ENCODE measurements around the gene ANKRD45. TPM values are rescaled to one million over a fixed set of nuclear protein-coding genes. Genes with fewer than 3 reads are reported as not detected.

Gene ANKRD45
- total and polyA plus RNA-seq, 2 of the 13 experiments (the other 11 are each of a cell fraction or from before 2014, with no cell fraction given) = not detected

GRCh38 chr1:173660306-173660705, 9.3 kb downstream of the ANKRD45 start:
- 25% methylated on average over 2 of the region's 2 CpGs for WGBS (ENCODE audit: low lambda C conversion rate)
- TF ChIP-seq ELF4 (CRISPR knock-in tag; IDR thresholded peaks at IDR 0.05; ENCODE audit: borderline replicate concordance) (no peak), ZNF430 (CRISPR knock-in tag; IDR thresholded peaks at IDR 0.05) (no peak), GLI4 (CRISPR knock-in tag; IDR thresholded peaks at IDR 0.05; ENCODE audit: borderline replicate concordance) (no peak), ZNF878 (CRISPR knock-in tag; IDR thresholded peaks at IDR 0.05) (no peak), CENPT (CRISPR knock-in tag; IDR thresholded peaks at IDR 0.05; ENCODE audit: low read depth) (no peak), ZNF781 (CRISPR knock-in tag; IDR thresholded peaks at IDR 0.05; ENCODE audit: borderline replicate concordance, not compliant biosample characterization) (no peak), KDM4B (CRISPR knock-in tag; IDR thresholded peaks at IDR 0.05) (no peak), HCFC1 (IDR thresholded peaks at IDR 0.05; ENCODE audit: low read depth, low read length) (no peak), TBX2 (CRISPR knock-in tag; IDR thresholded peaks at IDR 0.05; ENCODE audit: borderline replicate concordance) (no peak), HOXA3 (CRISPR knock-in tag; IDR thresholded peaks at IDR 0.05) (no peak), KMT2B (CRISPR knock-in tag; IDR thresholded peaks at IDR 0.05) (no peak), ZXDC (CRISPR knock-in tag; IDR thresholded peaks at IDR 0.05) (no peak), TCF7 (IDR thresholded peaks at IDR 0.05; ENCODE audit: low read depth) (no peak), MYNN (CRISPR knock-in tag; IDR thresholded peaks at IDR 0.05; ENCODE audit: low read depth) (no peak), NFATC3 (CRISPR knock-in tag; IDR thresholded peaks at IDR 0.05) (no peak), ZNF556 (CRISPR knock-in tag; IDR thresholded peaks at IDR 0.05; ENCODE audit: borderline replicate concordance) (no peak), CCDC6 (CRISPR knock-in tag; IDR thresholded peaks at IDR 0.05) (no peak)
- TF ChIP-seq, protein P1, sequence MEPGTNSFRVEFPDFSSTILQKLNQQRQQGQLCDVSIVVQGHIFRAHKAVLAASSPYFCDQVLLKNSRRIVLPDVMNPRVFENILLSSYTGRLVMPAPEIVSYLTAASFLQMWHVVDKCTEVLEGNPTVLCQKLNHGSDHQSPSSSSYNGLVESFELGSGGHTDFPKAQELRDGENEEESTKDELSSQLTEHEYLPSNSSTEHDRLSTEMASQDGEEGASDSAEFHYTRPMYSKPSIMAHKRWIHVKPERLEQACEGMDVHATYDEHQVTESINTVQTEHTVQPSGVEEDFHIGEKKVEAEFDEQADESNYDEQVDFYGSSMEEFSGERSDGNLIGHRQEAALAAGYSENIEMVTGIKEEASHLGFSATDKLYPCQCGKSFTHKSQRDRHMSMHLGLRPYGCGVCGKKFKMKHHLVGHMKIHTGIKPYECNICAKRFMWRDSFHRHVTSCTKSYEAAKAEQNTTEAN (CRISPR knock-in tag; conservative IDR thresholded peaks at IDR 0.05) = no peak
- TF ChIP-seq, protein P2, sequence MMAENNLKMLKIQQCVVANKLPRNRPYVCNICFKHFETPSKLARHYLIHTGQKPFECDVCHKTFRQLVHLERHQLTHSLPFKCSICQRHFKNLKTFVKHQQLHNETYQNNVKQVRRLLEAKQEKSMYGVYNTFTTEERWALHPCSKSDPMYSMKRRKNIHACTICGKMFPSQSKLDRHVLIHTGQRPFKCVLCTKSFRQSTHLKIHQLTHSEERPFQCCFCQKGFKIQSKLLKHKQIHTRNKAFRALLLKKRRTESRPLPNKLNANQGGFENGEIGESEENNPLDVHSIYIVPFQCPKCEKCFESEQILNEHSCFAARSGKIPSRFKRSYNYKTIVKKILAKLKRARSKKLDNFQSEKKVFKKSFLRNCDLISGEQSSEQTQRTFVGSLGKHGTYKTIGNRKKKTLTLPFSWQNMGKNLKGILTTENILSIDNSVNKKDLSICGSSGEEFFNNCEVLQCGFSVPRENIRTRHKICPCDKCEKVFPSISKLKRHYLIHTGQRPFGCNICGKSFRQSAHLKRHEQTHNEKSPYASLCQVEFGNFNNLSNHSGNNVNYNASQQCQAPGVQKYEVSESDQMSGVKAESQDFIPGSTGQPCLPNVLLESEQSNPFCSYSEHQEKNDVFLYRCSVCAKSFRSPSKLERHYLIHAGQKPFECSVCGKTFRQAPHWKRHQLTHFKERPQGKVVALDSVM (CRISPR knock-in tag; IDR thresholded peaks at IDR 0.05) = no peak
- intact Hi-C loops (cut with micrococcal nuclease; ENCODE audit: unreplicated experiment) = no loop called here
- no peak overlapping the region for H2AFZ ChIP-seq (ENCODE audit: low read length)
- no peak overlapping the region for H3K27ac ChIP-seq (ENCODE audit: extremely low read length, insufficient read depth, low read length)
- H3K4me1 ChIP-seq (ENCODE audit: insufficient read depth, low read length) = no peaks in the 10 kb centered on the region
- CTCF ChIA-PET (ENCODE audit: low intra/inter-chr PET ratio, low total read pairs) = no interaction called here
- in situ Hi-C loops (cut with HindIII; ENCODE audit: extremely low pct_ligation_motif_present, low pct_unique_long_range_greater_than_20kb) = no loop called here
- POLR2A ChIA-PET = no interaction called here
- ATAC-seq (no peak), FAIRE-seq (no peak), DNase-seq (ENCODE audit: low spot score) (no peak)
- no peak overlapping the region for H3K9ac ChIP-seq (ENCODE audit: insufficient read depth, low read depth, low read length)
- H3K36me3 ChIP-seq (replicated peaks in 1 of 2; ENCODE audit: control insufficient read depth in 1 of 2, insufficient read depth in 2 of 2, low read length in 2 of 2) = no peaks in the 10 kb centered on the region
- H3K9me3 ChIP-seq (ENCODE audit: low read length) = peaks cover 6% of the 10 kb centered on the region; the same call in 1 of the 2 replicates
- H4K20me1 ChIP-seq (ENCODE audit: insufficient read depth, low read length) = no peaks in the 10 kb centered on the region
- BruUV-seq (replicated peaks) = no TSS peak
- H3K4me3 ChIP-seq (replicated peaks in 1 of 3; ENCODE audit: insufficient read depth in 1 of 3, low read depth in 2 of 3, low read length in 3 of 3) = no peak overlapping the region
- no peaks in the 10 kb centered on the region for H3K27me3 ChIP-seq (ENCODE audit: control insufficient read depth in 1 of 2, insufficient read depth in 2 of 2, low read length in 2 of 2)
- H3K4me2 ChIP-seq (ENCODE audit: low read depth, low read length) = no peak overlapping the region
- H3K79me2 ChIP-seq (ENCODE audit: insufficient read depth, low read length) = no peaks in the 10 kb centered on the region
